Esophagus muscularis mucosa (tissue), 4 donors: ENCODE measurements around the gene GCN1.
A peak's percentile ranks its signal among the peaks of the same experiment; 100 is the strongest.

Experiments used
- EP300 ChIP-seq: sonication (generic); formaldehyde crosslinking; IDR thresholded peaks from one replicate; pipeline ENCODE4 v1.6.1; 2017; ENCODE audit warnings: antibody characterized with exemption
- POLR2A ChIP-seq: fragments of 450-650 bp; IDR thresholded peaks from one replicate; pipeline ENCODE4 v1.6.1; 2017; ENCODE audit warnings: antibody characterized with exemption, moderate library complexity, mild to moderate bottlenecking, low read depth
- POLR2AphosphoS5 ChIP-seq, 2 donors: sonication (generic); formaldehyde crosslinking; IDR thresholded peaks; one replicate each; pipeline ENCODE4 v1.6.1; 2017; ENCODE audit warnings: antibody characterized with exemption in 2 of 2
- TF ChIP-seq, protein P1 (sequence below), 3 experiments: fragments of 200-600 bp in 2 of 3; fragments of 450-650 bp in 1 of 3; sonication (generic) in 2 of 3; IDR thresholded peaks; one replicate each; pipeline ENCODE4 v1.5.1; 2017 to 2019; ENCODE audit warnings: antibody characterized with exemption in 3 of 3, mild to moderate bottlenecking in 2 of 3, moderate library complexity in 1 of 3

DNA sequence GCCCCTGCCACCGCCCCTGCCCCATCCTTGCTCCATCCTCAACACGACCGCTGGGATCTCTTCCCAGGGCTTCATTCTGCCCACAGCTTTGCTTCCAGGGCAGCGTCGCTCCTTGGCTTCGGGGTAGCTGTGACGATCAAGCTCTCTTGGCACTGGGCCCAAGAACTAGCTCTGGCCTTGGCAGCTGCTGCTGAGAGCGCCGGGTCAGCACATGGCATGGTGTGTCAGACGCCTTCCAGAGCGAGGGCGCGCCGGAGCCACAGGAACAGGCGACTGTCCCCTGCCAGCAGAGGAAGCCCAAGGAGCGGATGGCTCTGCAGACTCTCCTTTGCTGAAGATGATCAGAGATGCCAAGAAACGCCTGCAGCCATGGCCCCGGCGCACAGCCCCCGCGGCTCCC lies 93.9 kb downstream of the GCN1 start:
- TF ChIP-seq POLR2AphosphoS5 (IDR thresholded peaks at IDR 0.05) (peak; percentile 42 to 59), EP300 (no peak), POLR2A (no peak)
- TF ChIP-seq, protein P1, sequence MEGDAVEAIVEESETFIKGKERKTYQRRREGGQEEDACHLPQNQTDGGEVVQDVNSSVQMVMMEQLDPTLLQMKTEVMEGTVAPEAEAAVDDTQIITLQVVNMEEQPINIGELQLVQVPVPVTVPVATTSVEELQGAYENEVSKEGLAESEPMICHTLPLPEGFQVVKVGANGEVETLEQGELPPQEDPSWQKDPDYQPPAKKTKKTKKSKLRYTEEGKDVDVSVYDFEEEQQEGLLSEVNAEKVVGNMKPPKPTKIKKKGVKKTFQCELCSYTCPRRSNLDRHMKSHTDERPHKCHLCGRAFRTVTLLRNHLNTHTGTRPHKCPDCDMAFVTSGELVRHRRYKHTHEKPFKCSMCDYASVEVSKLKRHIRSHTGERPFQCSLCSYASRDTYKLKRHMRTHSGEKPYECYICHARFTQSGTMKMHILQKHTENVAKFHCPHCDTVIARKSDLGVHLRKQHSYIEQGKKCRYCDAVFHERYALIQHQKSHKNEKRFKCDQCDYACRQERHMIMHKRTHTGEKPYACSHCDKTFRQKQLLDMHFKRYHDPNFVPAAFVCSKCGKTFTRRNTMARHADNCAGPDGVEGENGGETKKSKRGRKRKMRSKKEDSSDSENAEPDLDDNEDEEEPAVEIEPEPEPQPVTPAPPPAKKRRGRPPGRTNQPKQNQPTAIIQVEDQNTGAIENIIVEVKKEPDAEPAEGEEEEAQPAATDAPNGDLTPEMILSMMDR (IDR thresholded peaks at IDR 0.05), result no peak
